HG02678 (cell line): ENCODE measurements around the gene FBN1.
A peak's percentile ranks its signal among the peaks of the same experiment; 100 is the strongest.

Experiments used
- ATAC-seq: cut with Tn5 transposase; IDR thresholded peaks from one replicate; pipeline ENCODE4 v1.9.1; 2021; ENCODE audit warnings: mild to moderate bottlenecking, moderate library complexity; ENCODE audit not compliant: unreplicated experiment

FBN1 gene

DNA sequence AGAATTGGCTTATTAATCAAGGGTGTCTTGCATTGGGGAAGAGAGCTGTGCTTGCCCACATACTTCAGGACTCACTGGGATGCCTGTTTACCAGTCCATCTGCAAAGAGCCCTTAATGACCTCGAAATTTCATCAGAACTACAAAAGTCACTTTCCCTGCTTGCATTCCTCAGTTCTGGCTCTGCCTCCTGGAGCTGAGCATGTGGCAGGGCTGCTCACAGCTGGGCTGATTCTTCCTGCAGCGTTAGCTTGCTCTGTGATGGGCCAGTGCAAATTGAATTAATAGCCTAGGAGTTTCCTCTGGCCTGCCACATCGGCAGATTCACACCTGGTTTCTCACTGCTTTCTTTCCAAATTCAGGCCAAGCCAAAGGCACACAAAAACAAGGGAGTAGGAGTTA lies 205.4 kb downstream of the FBN1 start:
- no peak for ATAC-seq

GRCh38 chr15:48437178-48437577 lies 208.3 kb downstream of the FBN1 start:
- ATAC-seq, result no peak

DNA sequence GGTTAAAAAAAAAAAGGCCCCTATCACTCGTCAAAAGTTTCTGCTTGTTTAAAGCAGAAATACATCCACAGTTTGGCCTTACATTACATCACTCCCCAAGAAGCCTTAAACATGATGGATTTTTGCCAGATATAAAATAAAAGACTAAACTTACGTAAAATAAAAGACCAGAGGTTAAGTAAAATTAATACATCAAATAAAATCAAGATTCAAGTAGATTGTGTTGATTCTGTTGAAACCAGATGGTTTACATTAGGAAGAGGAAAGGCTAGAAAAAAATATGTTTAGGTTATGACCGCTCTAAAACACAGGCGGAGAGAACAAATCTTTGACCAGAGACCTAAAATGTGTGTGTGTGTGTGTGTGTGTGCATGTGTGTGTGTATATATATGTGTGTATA lies 210.2 kb downstream of the FBN1 start:
- no peak for ATAC-seq

GRCh38 chr15:48433226-48433886 lies 212.2 kb downstream of the FBN1 start:
- peak; percentile 70 for ATAC-seq

DNA sequence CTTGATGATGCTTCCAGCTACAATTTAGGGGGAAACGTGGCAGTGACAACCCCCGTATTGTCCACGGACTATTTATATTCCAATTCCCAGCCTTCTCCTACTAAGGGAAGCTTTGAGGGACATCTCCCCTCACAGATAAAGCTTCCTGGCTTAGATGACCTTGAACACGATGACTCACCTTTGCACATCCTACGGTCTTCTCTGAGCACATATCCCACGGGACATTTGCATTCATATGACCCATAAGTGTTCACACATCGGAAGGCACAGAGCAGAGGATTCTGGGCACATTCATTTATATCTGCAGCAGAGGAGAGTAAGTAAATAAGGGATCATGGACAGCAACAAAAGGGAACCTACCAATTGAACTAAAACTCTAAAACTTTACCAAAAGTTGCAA lies 212.8 kb downstream of the FBN1 start:
- ATAC-seq, result no peak

- no peak for ATAC-seq
Observed at GRCh38 chr15:48427960-48428547, 217.5 kb downstream of the FBN1 start.

GRCh38 chr15:48427479-48427878 lies 218.0 kb downstream of the FBN1 start:
- no peak for ATAC-seq

- ATAC-seq, result no peak
Observed at GRCh38 chr15:48426941-48427340, 218.6 kb downstream of the FBN1 start.

- ATAC-seq, result no peak
Observed at GRCh38 chr15:48426044-48426443, 219.5 kb downstream of the FBN1 start.

DNA sequence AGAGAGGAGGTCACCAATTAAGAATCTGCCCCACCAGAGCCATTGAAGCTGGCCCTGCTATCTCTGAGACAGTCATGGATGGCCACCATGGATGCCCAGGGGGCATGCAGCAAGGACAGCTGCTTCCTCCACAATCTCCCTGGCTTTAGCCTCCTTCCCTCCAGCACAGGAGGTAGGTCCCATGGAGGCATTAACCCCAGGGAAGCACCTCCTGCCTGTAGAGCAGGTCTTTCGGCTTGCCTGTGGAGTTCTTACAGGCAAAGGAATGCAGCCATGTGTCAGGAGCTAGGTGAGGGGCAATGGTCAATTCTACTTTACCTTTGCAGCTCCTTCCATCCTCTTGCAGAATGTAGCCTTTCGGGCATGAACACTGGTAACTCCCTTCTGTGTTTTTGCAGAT lies 220.5 kb downstream of the FBN1 start:
- ATAC-seq, result no peak

- ATAC-seq, result no peak
Observed at GRCh38 chr15:48423896-48424475, 221.5 kb downstream of the FBN1 start.

GRCh38 chr15:48423342-48423741 lies 222.2 kb downstream of the FBN1 start:
- no peak for ATAC-seq

- ATAC-seq, result no peak
Observed at GRCh38 chr15:48422401-48422800, 223.1 kb downstream of the FBN1 start.

DNA sequence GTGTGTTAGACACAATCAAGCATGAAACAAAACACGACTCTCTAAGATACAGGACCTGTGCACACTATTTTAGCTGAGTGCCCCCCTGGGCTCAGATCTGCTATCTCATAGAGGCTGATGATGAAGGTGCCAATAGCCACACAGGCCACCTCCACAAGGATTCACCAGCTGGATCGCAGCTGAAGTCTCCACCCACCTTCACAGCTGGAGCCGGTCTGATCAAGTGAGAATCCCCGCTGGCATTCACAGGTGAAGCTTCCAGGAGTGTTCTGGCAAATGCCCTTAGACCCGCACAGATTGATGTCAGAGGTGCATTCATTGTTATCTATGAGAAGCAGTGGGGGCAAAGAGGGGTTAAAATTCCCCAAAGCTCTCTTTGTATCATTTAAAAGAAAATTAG lies 224.1 kb downstream of the FBN1 start:
- ATAC-seq, result no peak

- ATAC-seq, result no peak
Observed at GRCh38 chr15:48419896-48420295, 225.6 kb downstream of the FBN1 start.

GRCh38 chr15:48418343-48418742 lies 227.2 kb downstream of the FBN1 start:
- no peak for ATAC-seq

GRCh38 chr15:48416301-48416700 lies 229.2 kb downstream of the FBN1 start:
- ATAC-seq, result no peak

DNA sequence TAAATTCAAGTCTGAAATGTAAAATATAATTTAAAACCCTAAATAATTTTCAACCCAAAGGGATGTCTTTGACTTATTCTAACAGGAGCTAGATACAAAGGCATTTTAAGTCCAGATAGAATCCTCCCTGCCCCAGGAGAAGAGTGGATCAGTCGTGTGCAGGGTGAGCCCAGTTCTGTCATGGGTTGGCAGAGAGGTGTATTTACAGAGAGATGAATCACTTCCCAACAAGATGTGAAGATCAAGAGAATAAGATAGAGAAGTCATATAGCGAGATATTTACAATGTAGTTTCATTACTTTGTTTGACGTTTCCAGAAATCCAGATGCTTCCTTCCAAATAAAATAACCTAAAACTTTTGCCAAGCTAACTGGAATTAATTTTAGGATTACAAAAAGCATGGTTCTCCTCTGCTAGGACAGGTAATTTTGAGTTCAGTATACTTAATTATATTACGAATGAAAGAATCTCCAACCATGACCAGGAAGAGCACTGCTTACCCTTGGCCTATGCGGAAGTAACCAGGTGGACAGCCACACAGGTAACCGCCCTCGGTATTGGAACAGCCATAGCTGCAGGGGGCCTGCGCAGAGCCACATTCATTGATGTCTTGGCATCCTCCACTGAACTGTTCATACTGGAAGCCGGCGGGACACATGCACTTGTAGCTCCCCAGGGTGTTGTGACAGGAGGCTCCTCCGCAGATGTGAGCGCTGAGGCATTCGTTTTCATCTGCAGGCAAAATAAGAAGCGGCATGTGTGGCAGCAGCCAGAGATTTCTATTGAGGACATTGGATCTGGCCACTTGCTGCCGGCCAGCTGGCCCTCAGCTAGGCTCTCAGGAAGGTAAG lies 230.2 kb downstream of the FBN1 start:
- no peak for ATAC-seq

DNA sequence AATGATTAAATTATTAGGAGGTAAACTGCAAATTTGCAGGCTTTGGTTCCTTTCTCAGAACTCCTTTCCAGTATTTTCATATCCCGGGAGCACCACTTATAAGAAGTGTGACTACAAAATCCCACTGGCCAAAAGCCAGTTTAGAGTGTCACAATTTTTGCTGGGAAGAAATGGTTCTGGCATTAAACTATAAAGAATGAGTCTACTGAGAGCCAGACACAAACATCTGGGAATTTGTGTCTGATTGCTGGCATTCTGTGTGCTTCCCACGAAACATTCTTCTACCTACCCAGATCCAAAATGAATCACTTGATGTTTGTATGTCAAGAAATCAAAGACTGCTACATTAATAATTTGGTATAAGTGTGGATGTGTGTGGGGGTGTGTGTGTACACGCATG lies 231.5 kb downstream of the FBN1 start:
- ATAC-seq, result no peak

GRCh38 chr15:48413304-48413703 lies 232.2 kb downstream of the FBN1 start:
- no peak for ATAC-seq

DNA sequence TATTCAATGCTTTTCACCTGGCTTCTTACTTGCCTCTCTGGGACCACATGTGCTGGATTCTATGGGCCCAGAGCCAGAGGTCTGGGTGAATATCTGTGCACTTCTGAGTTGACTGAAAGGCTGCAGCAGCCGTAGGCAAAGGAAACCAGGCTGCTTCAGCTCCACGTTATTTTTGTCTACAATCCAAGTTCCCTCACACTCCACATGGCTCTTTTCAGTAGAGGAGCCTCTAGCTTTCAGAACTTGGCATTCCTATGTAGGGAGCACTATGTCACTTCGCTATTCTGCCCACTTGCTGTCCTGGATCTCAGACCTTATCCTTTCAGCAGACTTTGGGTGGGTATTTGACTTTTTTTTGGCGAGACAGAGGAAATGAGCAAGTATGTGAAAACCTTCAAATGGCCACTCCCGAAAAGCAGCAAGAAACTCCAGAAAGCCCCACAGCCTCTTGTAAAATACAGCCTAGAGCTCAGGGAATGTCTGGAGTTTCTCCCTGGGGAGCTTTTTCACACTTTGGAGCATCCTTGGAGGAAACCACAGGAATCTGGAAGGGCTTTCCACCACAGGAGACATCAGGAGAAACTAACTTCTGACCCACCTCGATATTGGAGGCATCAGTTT lies 233.4 kb downstream of the FBN1 start:
- no peak for ATAC-seq
